ENCODE results near the gene TMEM94. TPM values are rescaled to one million over a fixed set of nuclear protein-coding genes. Genes with fewer than 3 reads are reported as not detected.
A peak's percentile ranks its signal among the peaks of the same experiment; 100 is the strongest.

TMEM94 gene
- total RNA-seq, 2 donors from 2014 or later: 69.9 to 106 TPM

GRCh38 chr17:75489511-75489955, 33.1 kb downstream of the TMEM94 start:
- peak overlapping the region in 1 of 2 donors; percentile 37 for H3K27ac Mint-ChIP-seq
- no peak overlapping the region for H3K4me3 Mint-ChIP-seq

GRCh38 chr17:75490173-75490743, 33.8 kb downstream of the TMEM94 start:
- Mint-ChIP-seq H3K36me3 (no peaks in the 10 kb centered on the region), H3K9me3 (peaks cover 3% of the 10 kb centered on the region), H3K4me3 (no peak overlapping the region), H3K4me1 (ENCODE audit: low read depth in 2 of 2) (peaks cover 11 to 16% of the 10 kb centered on the region in 2 donors), H3K27ac (no peak overlapping the region), H3K27me3 (no peaks in the 10 kb centered on the region)
- ATAC-seq (no peak), DNase-seq (ENCODE audit: low spot score) (no peak)

More at GRCh38 chr17:75489511-75489955, 33.1 kb downstream of the TMEM94 start:
- H3K9me3 Mint-ChIP-seq: peaks cover 3% of the 10 kb centered on the region
- no peaks in the 10 kb centered on the region for H3K27me3 Mint-ChIP-seq
- H3K4me1 Mint-ChIP-seq (ENCODE audit: low read depth in 2 of 2): peaks cover 11 to 19% of the 10 kb centered on the region in 2 donors
- no peaks in the 10 kb centered on the region for H3K36me3 Mint-ChIP-seq
- ATAC-seq (no peak), DNase-seq (ENCODE audit: low spot score) (no peak)

DNA sequence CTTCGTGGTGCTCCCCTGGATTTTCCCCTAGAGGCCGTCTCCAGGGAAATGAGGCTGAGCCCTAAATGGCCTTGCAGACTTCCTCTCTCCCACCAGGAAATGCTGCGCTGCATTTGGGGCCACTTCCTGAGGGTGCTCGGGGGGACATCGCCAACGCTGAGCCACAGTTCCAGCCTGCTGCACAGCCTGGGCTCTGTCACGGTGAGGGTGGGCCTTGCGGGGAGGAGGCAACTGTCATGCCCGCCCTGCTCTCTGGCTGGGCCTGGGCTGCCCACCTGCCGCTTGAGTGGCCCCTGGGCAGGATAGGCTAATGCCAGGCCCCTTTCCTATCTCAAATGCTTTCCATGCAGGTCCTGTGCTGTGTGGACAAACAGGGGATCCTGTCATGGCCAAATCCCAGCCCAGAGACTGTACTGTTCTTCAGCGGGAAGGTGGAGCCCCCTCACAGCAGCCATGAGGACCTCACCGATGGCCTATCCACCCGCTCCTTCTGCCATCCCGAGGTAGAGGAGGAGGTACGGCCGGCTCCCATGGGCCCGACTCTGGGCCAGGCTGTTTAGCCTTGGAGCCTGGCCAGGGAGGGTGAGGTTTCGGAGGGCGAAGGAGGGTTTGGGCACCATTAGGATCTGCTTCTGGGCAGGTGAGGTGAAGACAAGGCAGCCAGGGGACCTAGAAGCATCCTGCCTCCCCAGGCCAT, 34.7 kb downstream of the TMEM94 start:
- ATAC-seq (no peak), DNase-seq (ENCODE audit: low spot score) (no peak)
- peak overlapping the region in 1 of 2 donors; percentile 37 for H3K27ac Mint-ChIP-seq
- peaks cover 11 to 16% of the 10 kb centered on the region in 2 donors for H3K4me1 Mint-ChIP-seq (ENCODE audit: low read depth in 2 of 2)
- no peaks in the 10 kb centered on the region for H3K36me3 Mint-ChIP-seq
- H3K9me3 Mint-ChIP-seq: peaks cover 3% of the 10 kb centered on the region
- no peaks in the 10 kb centered on the region for H3K27me3 Mint-ChIP-seq
- H3K4me3 Mint-ChIP-seq: no peak overlapping the region

DNA sequence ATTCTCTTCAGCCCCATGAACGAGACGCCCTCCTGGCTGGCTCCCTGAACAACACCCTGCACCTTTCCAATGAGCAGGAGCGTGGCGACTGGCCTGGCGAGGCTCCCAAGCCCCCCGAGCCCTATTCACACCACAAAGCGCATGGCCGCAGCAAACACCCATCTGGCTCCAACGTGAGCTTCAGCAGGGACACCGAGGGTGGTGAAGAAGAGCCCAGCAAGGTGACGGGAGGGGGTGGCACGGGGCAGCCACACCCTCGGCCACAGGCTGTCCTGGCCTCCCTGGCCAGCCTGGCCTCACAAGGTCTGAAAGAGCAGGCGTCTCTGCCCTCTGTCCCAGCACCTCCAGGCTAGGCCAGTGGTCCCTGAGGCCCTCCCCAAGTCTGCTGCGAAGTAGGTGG, 35.2 kb downstream of the TMEM94 start:
- DNase-seq (ENCODE audit: low spot score) (no peak), ATAC-seq (no peak)
- Mint-ChIP-seq H3K9me3 (peaks cover 3% of the 10 kb centered on the region), H3K27me3 (no peaks in the 10 kb centered on the region), H3K27ac (peak overlapping the region in 1 of 2 donors; percentile 37), H3K4me1 (ENCODE audit: low read depth in 2 of 2) (peaks cover 11% of the 10 kb centered on the region in 2 donors), H3K4me3 (no peak overlapping the region), H3K36me3 (no peaks in the 10 kb centered on the region)

DNA sequence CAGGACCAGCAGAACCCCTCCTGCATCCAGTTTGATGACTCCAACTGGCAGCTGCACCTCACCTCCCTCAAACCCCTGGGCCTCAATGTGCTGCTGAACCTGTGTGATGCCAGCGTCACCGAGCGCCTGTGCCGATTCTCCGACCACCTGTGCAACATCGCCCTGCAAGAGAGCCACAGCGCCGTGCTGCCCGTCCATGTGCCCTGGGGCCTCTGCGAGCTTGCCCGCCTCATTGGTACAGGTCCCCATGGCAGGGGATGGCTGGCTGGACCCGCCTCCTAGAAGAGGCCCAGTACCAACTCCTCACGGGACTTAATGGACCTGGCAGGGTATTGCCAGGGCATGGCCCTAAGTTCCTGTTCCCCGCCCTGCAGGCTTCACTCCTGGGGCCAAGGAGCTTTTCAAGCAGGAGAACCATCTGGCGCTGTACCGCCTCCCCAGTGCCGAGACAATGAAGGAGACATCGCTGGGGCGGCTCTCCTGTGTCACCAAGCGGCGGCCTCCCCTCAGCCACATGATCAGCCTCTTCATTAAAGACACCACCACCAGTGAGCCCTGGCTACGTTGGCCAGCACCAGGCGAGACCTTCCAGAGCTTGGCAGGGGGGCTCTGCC, 36.2 kb downstream of the TMEM94 start:
- Mint-ChIP-seq H3K4me3 (no peak overlapping the region), H3K27ac (no peak overlapping the region), H3K27me3 (no peaks in the 10 kb centered on the region), H3K36me3 (no peaks in the 10 kb centered on the region), H3K4me1 (ENCODE audit: low read depth in 2 of 2) (peaks cover 2 to 5% of the 10 kb centered on the region in 2 donors), H3K9me3 (no peaks in the 10 kb centered on the region)
- ATAC-seq (no peak), DNase-seq (ENCODE audit: low spot score) (no peak)

GRCh38 chr17:75493476-75494129, 37.2 kb downstream of the TMEM94 start:
- Mint-ChIP-seq H3K27ac (no peak overlapping the region), H3K4me1 (ENCODE audit: low read depth in 2 of 2) (peaks cover 0 to 3% of the 10 kb centered on the region in 2 donors), H3K4me3 (no peak overlapping the region), H3K9me3 (no peaks in the 10 kb centered on the region), H3K36me3 (no peaks in the 10 kb centered on the region), H3K27me3 (no peaks in the 10 kb centered on the region)
- ATAC-seq (no peak), DNase-seq (ENCODE audit: low spot score) (no peak)

- H3K27ac Mint-ChIP-seq: no peak overlapping the region
- ATAC-seq (no peak), DNase-seq (ENCODE audit: low spot score) (no peak)
- H3K4me3 Mint-ChIP-seq: no peak overlapping the region
- no peaks in the 10 kb centered on the region for H3K9me3 Mint-ChIP-seq
- no peaks in the 10 kb centered on the region for H3K36me3 Mint-ChIP-seq
- H3K4me1 Mint-ChIP-seq (ENCODE audit: low read depth in 2 of 2): peaks cover 0 to 3% of the 10 kb centered on the region in 2 donors
- no peaks in the 10 kb centered on the region for H3K27me3 Mint-ChIP-seq
Measured at GRCh38 chr17:75494326-75494877, 38.0 kb downstream of the TMEM94 start.

- ATAC-seq (no peak), DNase-seq (ENCODE audit: low spot score) (no peak)
- H3K27ac Mint-ChIP-seq: no peak overlapping the region
- peaks cover 0 to 3% of the 10 kb centered on the region in 2 donors for H3K4me1 Mint-ChIP-seq (ENCODE audit: low read depth in 2 of 2)
- H3K36me3 Mint-ChIP-seq: no peaks in the 10 kb centered on the region
- no peak overlapping the region for H3K4me3 Mint-ChIP-seq
- H3K27me3 Mint-ChIP-seq: no peaks in the 10 kb centered on the region
- no peaks in the 10 kb centered on the region for H3K9me3 Mint-ChIP-seq
Measured at GRCh38 chr17:75496005-75496404, 39.6 kb downstream of the TMEM94 start.

GRCh38 chr17:75498039-75498725, 41.7 kb downstream of the TMEM94 start:
- DNase-seq (ENCODE audit: low spot score) (no peak), ATAC-seq (no peak)
- Mint-ChIP-seq H3K4me3 (no peak overlapping the region), H3K27ac (no peak overlapping the region), H3K9me3 (no peaks in the 10 kb centered on the region), H3K36me3 (no peaks in the 10 kb centered on the region), H3K27me3 (no peaks in the 10 kb centered on the region), H3K4me1 (ENCODE audit: low read depth in 2 of 2) (peaks cover 0 to 3% of the 10 kb centered on the region in 2 donors)

DNA sequence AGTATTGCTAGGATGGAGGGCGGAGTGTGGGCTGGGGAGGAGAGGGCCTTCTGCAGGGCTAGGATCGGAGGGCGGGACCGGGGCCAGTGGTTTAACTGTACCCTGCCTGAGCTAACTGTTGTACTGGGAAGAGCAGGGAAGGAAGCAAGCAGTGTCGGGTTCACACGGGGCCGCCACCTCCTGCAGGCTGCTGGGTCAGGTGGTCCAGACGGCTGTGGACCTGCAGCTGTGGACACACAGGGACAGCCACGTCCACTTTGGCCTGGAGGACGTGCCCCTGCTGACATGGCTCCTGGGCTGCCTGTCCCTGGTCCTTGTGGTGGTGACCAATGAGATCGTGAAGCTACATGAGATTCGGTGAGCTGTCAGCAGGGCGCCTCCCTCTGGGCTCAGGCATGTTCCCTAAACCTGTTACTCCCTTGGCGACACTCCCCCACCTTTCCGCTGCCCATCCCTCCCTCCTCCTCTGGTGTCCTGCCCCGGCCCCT, 42.3 kb downstream of the TMEM94 start:
- Mint-ChIP-seq H3K36me3 (no peaks in the 10 kb centered on the region), H3K27ac (no peak overlapping the region), H3K4me1 (ENCODE audit: low read depth in 2 of 2) (peaks cover 0 to 3% of the 10 kb centered on the region in 2 donors), H3K4me3 (no peak overlapping the region), H3K27me3 (no peaks in the 10 kb centered on the region), H3K9me3 (no peaks in the 10 kb centered on the region)
- no peak for DNase-seq (ENCODE audit: low spot score)
- no peak for ATAC-seq

DNA sequence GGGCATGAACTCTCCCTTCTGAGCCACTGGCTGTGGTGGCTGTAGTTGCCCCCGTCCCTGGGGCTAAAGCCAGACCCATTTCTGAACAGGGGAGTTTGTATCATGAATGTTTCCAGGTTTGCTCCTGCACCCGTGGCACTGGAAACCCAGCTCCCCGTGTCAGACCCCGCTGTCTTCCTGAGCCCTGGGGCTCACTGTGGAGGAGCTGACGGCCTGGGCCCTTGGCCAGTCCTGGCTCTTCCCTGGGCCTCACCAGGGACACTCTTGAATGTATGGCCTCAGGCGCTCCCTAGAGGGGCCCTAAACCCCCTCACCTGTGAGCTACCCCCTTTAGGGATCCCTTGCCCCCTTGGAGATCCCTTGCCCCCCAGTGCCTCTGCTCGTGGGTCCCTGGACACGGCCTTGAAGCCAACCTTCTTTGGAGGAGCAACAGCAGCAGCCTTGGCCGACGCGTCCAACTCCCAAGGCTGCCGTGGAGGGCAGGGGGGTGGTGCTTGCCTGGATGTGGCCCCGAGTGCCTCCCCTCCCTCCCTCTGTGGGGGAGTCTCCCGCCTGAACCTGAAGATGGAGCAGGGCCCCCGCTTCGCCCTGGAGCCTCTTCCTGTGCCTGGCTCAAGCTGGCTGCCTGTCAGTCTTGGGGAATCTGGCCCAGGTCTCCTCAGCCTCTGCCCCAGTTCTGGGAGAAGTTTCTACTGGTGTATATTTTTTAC, 43.0 kb downstream of the TMEM94 start:
- Mint-ChIP-seq H3K9me3 (no peaks in the 10 kb centered on the region), H3K4me3 (no peak overlapping the region), H3K36me3 (no peaks in the 10 kb centered on the region), H3K4me1 (ENCODE audit: low read depth in 2 of 2) (peaks cover 0 to 5% of the 10 kb centered on the region in 2 donors), H3K27me3 (no peaks in the 10 kb centered on the region), H3K27ac (no peak overlapping the region)
- no peak for DNase-seq (ENCODE audit: low spot score)
- no peak for ATAC-seq

DNA sequence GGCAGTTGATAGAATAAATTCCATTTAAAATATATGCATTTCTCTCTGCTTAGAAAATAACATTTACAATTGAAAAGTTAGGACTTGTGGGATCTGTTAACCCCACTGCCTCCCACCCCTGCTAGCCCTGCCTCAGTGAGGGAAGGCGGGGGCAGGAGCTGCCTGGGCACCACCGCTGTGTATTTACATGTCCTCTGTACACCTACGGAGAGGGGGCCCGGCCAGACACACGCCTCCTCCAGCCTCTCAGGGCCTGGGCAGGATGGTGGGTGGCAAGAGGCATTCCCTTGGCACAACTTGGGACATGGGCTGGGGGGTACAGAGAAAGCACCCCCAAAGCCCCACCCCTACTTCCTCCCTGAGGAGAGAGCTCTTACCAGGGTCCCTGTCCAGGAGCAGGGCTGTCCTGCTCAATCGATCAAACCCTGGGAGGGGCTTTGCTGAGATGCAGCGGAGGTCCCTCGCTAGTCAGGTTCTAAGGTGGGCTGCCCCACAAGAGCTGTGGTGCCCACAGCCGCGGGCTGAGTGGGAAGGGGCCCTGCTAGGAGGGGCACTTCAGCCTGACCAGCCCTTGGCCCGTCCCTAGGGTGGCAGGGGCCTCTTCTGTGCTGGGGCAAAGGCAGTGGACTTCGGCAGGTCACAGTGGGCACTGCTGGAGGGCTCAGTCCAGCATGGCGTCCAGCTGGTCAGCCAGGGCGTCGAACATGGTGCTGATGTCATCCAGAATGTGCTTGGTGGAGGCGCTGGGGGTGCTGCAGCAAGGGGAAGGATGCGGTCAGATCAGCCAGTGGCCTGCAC, 44.2 kb downstream of the TMEM94 start:
- ATAC-seq (no peak), DNase-seq (ENCODE audit: low spot score) (no peak)
- H3K27me3 Mint-ChIP-seq: no peaks in the 10 kb centered on the region
- peaks cover 0 to 5% of the 10 kb centered on the region in 2 donors for H3K4me1 Mint-ChIP-seq (ENCODE audit: low read depth in 2 of 2)
- H3K27ac Mint-ChIP-seq: no peak overlapping the region
- H3K9me3 Mint-ChIP-seq: no peaks in the 10 kb centered on the region
- H3K4me3 Mint-ChIP-seq: no peak overlapping the region
- no peaks in the 10 kb centered on the region for H3K36me3 Mint-ChIP-seq

Data from natural killer cell treated with Interleukin-12 subunit alpha and Interleukin-12 subunit beta and Interleukin-15 and Interleukin-18, amount 100 ng/mL, for 72 hours (primary cell).